ENCODE measurements around the gene TCF4. TPM values are rescaled to one million over a fixed set of nuclear protein-coding genes. Genes with fewer than 3 reads are reported as not detected.

TCF4 gene
- total and polyA plus RNA-seq, 4 donors, result 14.3 to 356 (median 73.0) TPM

DNA sequence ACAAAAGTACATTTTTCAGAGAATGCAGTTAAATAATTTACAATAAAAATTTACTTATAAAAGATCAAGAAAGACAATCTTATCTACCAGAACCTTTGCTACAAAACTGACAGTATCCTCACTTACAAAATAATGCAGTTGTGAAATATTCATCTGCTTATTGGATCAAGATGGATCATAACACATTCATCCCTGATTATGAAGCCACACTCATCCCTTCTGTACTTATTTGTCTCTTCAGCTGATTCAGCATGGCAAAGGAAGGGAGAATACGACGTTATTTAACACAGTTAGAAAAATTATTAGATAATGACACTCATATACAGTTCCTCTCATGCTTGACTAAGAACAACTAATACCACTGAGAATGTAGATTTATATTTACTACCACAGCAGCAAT is 46.4 kb downstream of the TCF4 start:
- no peak for ATAC-seq (ENCODE audit: insufficient read depth, low FRiP score)
- H3K4me1 ChIP-seq (ENCODE audit: control insufficient read depth in 5 of 5, insufficient read depth in 5 of 5, low read length in 5 of 5), result peaks cover 0 to 11% (median 2%) of the 10 kb centered on the region in 5 donors
- H3K9ac ChIP-seq (ENCODE audit: insufficient read depth in 1 of 2, low read length in 2 of 2), result no peak overlapping the region
- no peak overlapping the region for H3K27ac ChIP-seq (ENCODE audit: low read depth in 1 of 2, low read length in 1 of 2)
- no peak overlapping the region for H3K4me3 ChIP-seq
- peaks cover 0 to 5% (median 0%) of the 10 kb centered on the region in 4 donors for H3K36me3 ChIP-seq (ENCODE audit: control insufficient read depth in 4 of 4, insufficient read depth in 4 of 4, low read length in 4 of 4)
- DNase-seq, result no peak
- H3K9me3 ChIP-seq (ENCODE audit: control insufficient read depth in 4 of 4, insufficient read depth in 3 of 4, low read length in 3 of 4), result peaks cover 0 to 5% (median 0%) of the 10 kb centered on the region in 4 donors
- WGBS, 2 donors, result 70 to 79% methylated on average over 2 of the region's 2 CpGs
- TF ChIP-seq, protein P1, sequence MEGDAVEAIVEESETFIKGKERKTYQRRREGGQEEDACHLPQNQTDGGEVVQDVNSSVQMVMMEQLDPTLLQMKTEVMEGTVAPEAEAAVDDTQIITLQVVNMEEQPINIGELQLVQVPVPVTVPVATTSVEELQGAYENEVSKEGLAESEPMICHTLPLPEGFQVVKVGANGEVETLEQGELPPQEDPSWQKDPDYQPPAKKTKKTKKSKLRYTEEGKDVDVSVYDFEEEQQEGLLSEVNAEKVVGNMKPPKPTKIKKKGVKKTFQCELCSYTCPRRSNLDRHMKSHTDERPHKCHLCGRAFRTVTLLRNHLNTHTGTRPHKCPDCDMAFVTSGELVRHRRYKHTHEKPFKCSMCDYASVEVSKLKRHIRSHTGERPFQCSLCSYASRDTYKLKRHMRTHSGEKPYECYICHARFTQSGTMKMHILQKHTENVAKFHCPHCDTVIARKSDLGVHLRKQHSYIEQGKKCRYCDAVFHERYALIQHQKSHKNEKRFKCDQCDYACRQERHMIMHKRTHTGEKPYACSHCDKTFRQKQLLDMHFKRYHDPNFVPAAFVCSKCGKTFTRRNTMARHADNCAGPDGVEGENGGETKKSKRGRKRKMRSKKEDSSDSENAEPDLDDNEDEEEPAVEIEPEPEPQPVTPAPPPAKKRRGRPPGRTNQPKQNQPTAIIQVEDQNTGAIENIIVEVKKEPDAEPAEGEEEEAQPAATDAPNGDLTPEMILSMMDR (IDR thresholded peaks at IDR 0.05; ENCODE audit: control extremely low read depth, extremely low read depth), result no peak
- no peaks in the 10 kb centered on the region for H3K27me3 ChIP-seq (ENCODE audit: control insufficient read depth in 3 of 3, insufficient read depth in 3 of 3, low read length in 2 of 3)

DNA sequence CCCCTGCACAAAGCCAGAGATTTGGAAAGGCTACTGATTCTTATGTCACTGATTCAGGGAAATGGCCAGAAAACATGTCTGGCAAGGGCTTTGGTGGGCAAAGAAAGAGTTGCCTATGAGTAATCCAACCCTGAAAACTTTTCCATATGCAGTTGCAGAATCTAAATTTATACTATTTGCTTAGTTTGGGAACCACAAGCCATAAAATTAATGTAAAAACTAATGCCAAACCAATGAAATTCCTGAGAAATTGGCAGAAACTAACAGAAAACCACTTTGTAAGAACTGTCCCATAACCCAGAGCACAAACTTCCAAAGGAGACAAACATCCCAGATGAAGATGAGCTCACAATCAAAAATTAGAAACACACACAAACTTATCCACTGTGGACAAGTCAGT is 48.8 kb downstream of the TCF4 start:
- TF ChIP-seq, protein P1 (IDR thresholded peaks at IDR 0.05; ENCODE audit: control extremely low read depth, extremely low read depth), result no peak
- no peak for DNase-seq
- H3K4me3 ChIP-seq, result no peak overlapping the region
- H3K27ac ChIP-seq (ENCODE audit: low read depth in 1 of 2, low read length in 1 of 2), result no peak overlapping the region
- no peak for ATAC-seq (ENCODE audit: insufficient read depth, low FRiP score)
- no peaks in the 10 kb centered on the region for H3K36me3 ChIP-seq (ENCODE audit: control insufficient read depth in 4 of 4, insufficient read depth in 4 of 4, low read length in 4 of 4)
- H3K27me3 ChIP-seq (ENCODE audit: control insufficient read depth in 3 of 3, insufficient read depth in 3 of 3, low read length in 2 of 3), result no peaks in the 10 kb centered on the region
- H3K4me1 ChIP-seq (ENCODE audit: control insufficient read depth in 5 of 5, insufficient read depth in 5 of 5, low read length in 5 of 5), result peaks cover 0 to 5% (median 2%) of the 10 kb centered on the region in 5 donors
- peaks cover 0 to 5% (median under 1%) of the 10 kb centered on the region in 4 donors for H3K9me3 ChIP-seq (ENCODE audit: control insufficient read depth in 4 of 4, insufficient read depth in 3 of 4, low read length in 3 of 4)
- no peak overlapping the region for H3K9ac ChIP-seq (ENCODE audit: insufficient read depth in 1 of 2, low read length in 2 of 2)

DNA sequence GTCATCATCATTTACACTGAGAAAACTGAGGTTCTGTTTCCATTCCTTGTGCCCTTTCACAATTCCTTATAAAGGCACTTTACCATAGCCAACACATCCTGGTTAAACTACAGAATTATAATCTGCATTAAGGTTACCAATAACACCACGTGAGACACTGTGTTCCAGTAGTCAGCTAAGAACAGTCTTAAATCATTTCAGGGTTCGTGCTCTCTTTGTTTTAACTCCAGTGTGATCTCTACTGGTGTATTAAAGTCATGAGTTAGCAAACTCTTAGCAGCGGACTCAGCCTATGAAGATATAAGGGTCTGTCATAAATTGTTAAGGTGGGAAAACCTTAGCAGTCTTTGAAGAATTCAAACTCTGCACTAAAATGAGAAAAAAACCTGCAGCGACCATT is 53.0 kb downstream of the TCF4 start:
- TF ChIP-seq, protein P1 (IDR thresholded peaks at IDR 0.05; ENCODE audit: control extremely low read depth, extremely low read depth), result no peak
- Histone ChIP-seq H3K9me3 (ENCODE audit: control insufficient read depth in 4 of 4, insufficient read depth in 3 of 4, low read length in 3 of 4) (peaks cover 0 to 5% (median under 1%) of the 10 kb centered on the region in 4 donors), H3K27ac (ENCODE audit: low read depth in 1 of 2, low read length in 1 of 2) (no peak overlapping the region), H3K4me3 (no peak overlapping the region), H3K9ac (ENCODE audit: insufficient read depth in 1 of 2, low read length in 2 of 2) (no peak overlapping the region), H3K27me3 (ENCODE audit: control insufficient read depth in 3 of 3, insufficient read depth in 3 of 3, low read length in 2 of 3) (no peaks in the 10 kb centered on the region), H3K4me1 (ENCODE audit: control insufficient read depth in 5 of 5, insufficient read depth in 5 of 5, low read length in 5 of 5) (peaks cover 0 to 7% (median 2%) of the 10 kb centered on the region in 5 donors), H3K36me3 (ENCODE audit: control insufficient read depth in 4 of 4, insufficient read depth in 4 of 4, low read length in 4 of 4) (no peaks in the 10 kb centered on the region)
- ATAC-seq (ENCODE audit: insufficient read depth, low FRiP score), result no peak
- DNase-seq, result no peak
- 84% methylated on average over 4 of the region's 4 CpGs for WGBS, 2 donors

DNA sequence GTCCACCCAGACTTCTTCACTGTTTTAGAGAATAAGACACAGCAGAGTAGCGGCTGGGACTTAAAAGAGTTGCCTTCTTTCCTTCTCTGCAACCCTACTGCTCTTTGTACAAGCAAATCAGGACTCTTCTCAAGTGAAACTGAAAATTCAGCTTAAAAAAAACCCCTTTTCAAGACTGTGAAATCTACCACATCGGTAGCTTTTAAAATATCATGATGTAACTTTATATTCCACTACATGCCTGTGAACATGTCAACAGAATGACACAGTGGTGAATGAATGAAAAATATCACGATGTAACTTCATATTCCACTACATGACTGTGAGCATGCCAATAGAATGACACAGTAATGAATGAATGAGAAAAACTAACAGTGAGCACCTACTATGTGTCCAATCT is 53.4 kb downstream of the TCF4 start:
- Histone ChIP-seq H3K9me3 (ENCODE audit: control insufficient read depth in 4 of 4, insufficient read depth in 3 of 4, low read length in 3 of 4) (peaks cover 0 to 5% (median under 1%) of the 10 kb centered on the region in 4 donors), H3K4me3 (no peak overlapping the region), H3K27me3 (ENCODE audit: control insufficient read depth in 3 of 3, insufficient read depth in 3 of 3, low read length in 2 of 3) (no peaks in the 10 kb centered on the region), H3K27ac (ENCODE audit: low read depth in 1 of 2, low read length in 1 of 2) (no peak overlapping the region), H3K9ac (ENCODE audit: insufficient read depth in 1 of 2, low read length in 2 of 2) (no peak overlapping the region), H3K4me1 (ENCODE audit: control insufficient read depth in 5 of 5, insufficient read depth in 5 of 5, low read length in 5 of 5) (peaks cover 0 to 11% (median 2%) of the 10 kb centered on the region in 5 donors), H3K36me3 (ENCODE audit: control insufficient read depth in 4 of 4, insufficient read depth in 4 of 4, low read length in 4 of 4) (no peaks in the 10 kb centered on the region)
- ATAC-seq (ENCODE audit: insufficient read depth, low FRiP score) (no peak), DNase-seq (no peak)
- TF ChIP-seq, protein P1 (IDR thresholded peaks at IDR 0.05; ENCODE audit: control extremely low read depth, extremely low read depth), result no peak
- 78 to 88% methylated on average over 3 of the region's 3 CpGs for WGBS, 2 donors

Measured in lung (tissue), 12 donors.